Activated B cell treated with CpG ODN at 0.5 μM for 24 hours (primary cell): Measurements from ENCODE around the gene ADARB1. TPM values are rescaled to one million over a fixed set of nuclear protein-coding genes. Genes with fewer than 3 reads are reported as not detected.

Source experiments
- ATAC-seq: fragments of 200-7000 bp; cut with Tn5 transposase; one replicate; pipeline ENCODE4 v1.10.0; 2021; ENCODE audit warnings: low read depth, mild to moderate bottlenecking, moderate library complexity
- CTCF ChIA-PET: fragments of 350-600 bp; sonication (Branson Sonifier 250); formaldehyde crosslinking; loops from one replicate; lab custom pipeline; 2021; ENCODE audit warnings: antibody characterized with exemption; lab: Charles Lee
- POLR2A ChIA-PET: fragments of 350-600 bp; sonication (Branson Sonifier 250); formaldehyde crosslinking; loops from one replicate; lab custom pipeline; 2021; ENCODE audit warnings: antibody characterized with exemption; lab: Charles Lee
- DNase-seq: peaks from one replicate; pipeline ENCODE4 v3.0.0; 2022
- H3K27ac Mint-ChIP-seq: one replicate; pipeline ENCODE4 v1.8.0; 2020; ENCODE audit warnings: mixed read lengths
- H3K27me3 Mint-ChIP-seq: one replicate; pipeline ENCODE4 v1.8.0; 2021; ENCODE audit warnings: mixed read lengths
- H3K36me3 Mint-ChIP-seq: one replicate; pipeline ENCODE4 v1.8.0; 2021; ENCODE audit warnings: low read depth, mixed read lengths
- H3K4me1 Mint-ChIP-seq: one replicate; pipeline ENCODE4 v1.8.0; 2021; ENCODE audit warnings: mixed read lengths
- H3K4me3 Mint-ChIP-seq: one replicate; pipeline ENCODE4 v1.8.0; 2020; ENCODE audit warnings: mild to moderate bottlenecking, mixed read lengths
- H3K9me3 Mint-ChIP-seq: one replicate; pipeline ENCODE4 v1.8.0; 2020; ENCODE audit warnings: mixed read lengths
- intact Hi-C: fragments of 100-400 bp; cut with micrococcal nuclease; formaldehyde crosslinking; loops from one replicate; pipeline ENCODE4 v1.15.1; 2024
- total RNA-seq: library from RNA; stranded (reverse); gene quantifications from 2 replicates; pipeline ENCODE4 v1.2.3, GENCODE V29; 2022
- TF ChIP-seq, protein P1 (sequence below): fragments of 200-600 bp; IDR thresholded peaks from one replicate; pipeline ENCODE4 v1.8.0; 2022; ENCODE audit warnings: antibody characterized with exemption, mild to moderate bottlenecking

ADARB1 gene
- total RNA-seq, 1 donor from 2014 or later: 22.6 TPM

DNA sequence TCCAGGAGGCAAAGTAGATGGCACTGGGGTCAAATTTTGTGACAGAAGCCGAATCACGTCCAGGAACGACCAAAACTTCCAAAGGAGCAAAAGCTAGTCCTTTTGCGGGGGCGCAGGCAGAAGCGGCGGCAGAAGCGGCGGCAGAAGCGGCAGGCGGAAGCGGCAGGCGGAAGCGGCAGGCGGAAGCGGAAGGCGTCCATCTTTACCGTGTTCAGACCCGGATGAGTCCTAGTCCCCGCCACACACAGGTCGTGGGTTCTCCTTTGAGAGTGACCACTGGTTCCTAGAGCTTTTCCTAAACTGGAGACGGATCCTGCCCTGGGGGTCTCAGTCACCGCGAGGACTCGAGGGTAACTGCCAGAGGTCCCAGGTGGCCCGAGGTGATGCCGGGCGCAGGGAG, 159.7 kb downstream of the ADARB1 start:
- Mint-ChIP-seq H3K9me3 (no peaks in the 10 kb centered on the region), H3K27ac (no peak overlapping the region), H3K4me1 (no peaks in the 10 kb centered on the region), H3K4me3 (no peak overlapping the region), H3K36me3 (no peaks in the 10 kb centered on the region), H3K27me3 (peaks cover 23% of the 10 kb centered on the region)
- ChIA-PET CTCF (no interaction called here), POLR2A (no interaction called here)
- TF ChIP-seq, protein P1, sequence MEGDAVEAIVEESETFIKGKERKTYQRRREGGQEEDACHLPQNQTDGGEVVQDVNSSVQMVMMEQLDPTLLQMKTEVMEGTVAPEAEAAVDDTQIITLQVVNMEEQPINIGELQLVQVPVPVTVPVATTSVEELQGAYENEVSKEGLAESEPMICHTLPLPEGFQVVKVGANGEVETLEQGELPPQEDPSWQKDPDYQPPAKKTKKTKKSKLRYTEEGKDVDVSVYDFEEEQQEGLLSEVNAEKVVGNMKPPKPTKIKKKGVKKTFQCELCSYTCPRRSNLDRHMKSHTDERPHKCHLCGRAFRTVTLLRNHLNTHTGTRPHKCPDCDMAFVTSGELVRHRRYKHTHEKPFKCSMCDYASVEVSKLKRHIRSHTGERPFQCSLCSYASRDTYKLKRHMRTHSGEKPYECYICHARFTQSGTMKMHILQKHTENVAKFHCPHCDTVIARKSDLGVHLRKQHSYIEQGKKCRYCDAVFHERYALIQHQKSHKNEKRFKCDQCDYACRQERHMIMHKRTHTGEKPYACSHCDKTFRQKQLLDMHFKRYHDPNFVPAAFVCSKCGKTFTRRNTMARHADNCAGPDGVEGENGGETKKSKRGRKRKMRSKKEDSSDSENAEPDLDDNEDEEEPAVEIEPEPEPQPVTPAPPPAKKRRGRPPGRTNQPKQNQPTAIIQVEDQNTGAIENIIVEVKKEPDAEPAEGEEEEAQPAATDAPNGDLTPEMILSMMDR: no peak
- DNase-seq (no peak), ATAC-seq (no peak)
- intact Hi-C loops: no loop called here

- Mint-ChIP-seq H3K9me3 (no peaks in the 10 kb centered on the region), H3K4me1 (no peaks in the 10 kb centered on the region), H3K36me3 (no peaks in the 10 kb centered on the region), H3K27me3 (peaks cover 23% of the 10 kb centered on the region), H3K27ac (no peak overlapping the region), H3K4me3 (no peak overlapping the region)
- intact Hi-C loops: no loop called here
- POLR2A ChIA-PET: no interaction called here
- CTCF ChIA-PET: no interaction called here
- DNase-seq (no peak), ATAC-seq (no peak)
- TF ChIP-seq, protein P1: no peak
Measured at GRCh38 chr21:45234965-45235364, 160.6 kb downstream of the ADARB1 start.

DNA sequence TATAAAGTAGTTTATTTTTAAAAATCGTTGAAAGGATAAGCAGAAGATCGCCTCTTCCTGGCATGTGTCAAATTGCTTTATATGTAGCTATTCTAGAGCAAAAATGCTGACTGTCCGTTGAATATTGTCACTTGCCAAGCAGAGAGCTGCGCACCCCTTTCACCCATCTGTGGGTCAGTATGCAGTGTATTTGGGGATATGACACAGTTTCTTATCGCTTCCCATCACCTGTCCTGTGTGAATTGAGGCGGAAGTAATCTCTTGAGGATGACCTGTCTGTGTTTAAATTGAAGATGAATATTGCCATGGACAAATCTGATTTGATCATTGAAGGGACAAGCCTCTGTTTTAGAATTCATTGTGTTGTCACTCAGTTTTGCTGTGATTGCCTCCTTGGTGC, 161.1 kb downstream of the ADARB1 start:
- intact Hi-C loops: no loop called here
- TF ChIP-seq, protein P1: no peak
- POLR2A ChIA-PET: no interaction called here

GRCh38 chr21:45236481-45236880, 162.1 kb downstream of the ADARB1 start:
- no peak overlapping the region for H3K27ac Mint-ChIP-seq
- H3K4me3 Mint-ChIP-seq: no peak overlapping the region

More for the DNA sequence above, 161.1 kb downstream of the ADARB1 start:
- H3K4me3 Mint-ChIP-seq: no peak overlapping the region
- ATAC-seq: no peak
- no peaks in the 10 kb centered on the region for H3K9me3 Mint-ChIP-seq
- H3K27me3 Mint-ChIP-seq: peaks cover 23% of the 10 kb centered on the region
- H3K27ac Mint-ChIP-seq: no peak overlapping the region
- CTCF ChIA-PET: no interaction called here
- no peaks in the 10 kb centered on the region for H3K4me1 Mint-ChIP-seq
- no peaks in the 10 kb centered on the region for H3K36me3 Mint-ChIP-seq
- DNase-seq: no peak

DNA sequence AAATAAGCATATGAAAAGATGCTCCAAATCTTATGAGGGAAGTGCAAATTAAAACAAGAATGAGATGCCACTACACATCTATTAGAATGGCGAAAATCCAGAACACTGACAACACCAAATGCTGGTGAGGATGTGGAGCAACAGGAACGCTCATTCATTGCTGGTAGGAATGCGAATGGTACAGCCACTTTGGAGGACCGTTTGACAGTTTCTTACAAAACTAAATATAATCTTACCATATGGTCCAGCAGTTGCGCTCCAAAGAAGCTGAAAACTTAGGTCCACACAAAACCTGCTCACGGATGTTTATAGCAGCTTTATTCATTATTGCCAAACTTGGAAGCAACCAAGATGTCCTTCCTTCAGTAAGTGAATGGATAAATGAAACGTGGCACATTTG, 163.0 kb downstream of the ADARB1 start:
- CTCF ChIA-PET: no interaction called here

More at GRCh38 chr21:45236481-45236880, 162.1 kb downstream of the ADARB1 start:
- Mint-ChIP-seq H3K9me3 (no peaks in the 10 kb centered on the region), H3K4me1 (no peaks in the 10 kb centered on the region), H3K27me3 (peaks cover 23% of the 10 kb centered on the region), H3K36me3 (no peaks in the 10 kb centered on the region)
- intact Hi-C loops: no loop called here
- TF ChIP-seq, protein P1: no peak
- ChIA-PET POLR2A (no interaction called here), CTCF (no interaction called here)
- no peak for DNase-seq
- ATAC-seq: no peak

More for the DNA sequence above, 163.0 kb downstream of the ADARB1 start:
- Mint-ChIP-seq H3K36me3 (no peaks in the 10 kb centered on the region), H3K4me3 (no peak overlapping the region), H3K27ac (no peak overlapping the region), H3K27me3 (peaks cover 21% of the 10 kb centered on the region), H3K9me3 (peaks cover 5% of the 10 kb centered on the region), H3K4me1 (no peaks in the 10 kb centered on the region)
- intact Hi-C loops: no loop called here
- TF ChIP-seq, protein P1: no peak
- DNase-seq: no peak
- no peak for ATAC-seq
- POLR2A ChIA-PET: no interaction called here
